Activated CD8-positive, alpha-beta memory T cell treated with anti-CD3 and anti-CD28 coated beads for 1 hour (primary cell): Measurements from ENCODE around the gene RFNG.
A peak's percentile ranks its signal among the peaks of the same experiment; 100 is the strongest.

Source experiments
- DNase-seq, 2 donors: peaks; one replicate each; pipeline ENCODE4 v3.0.0-alpha.2; 2020; ENCODE audit warnings: low read depth in 1 of 2; ENCODE audit errors: extremely low read depth in 1 of 2

The RFNG gene, protein sequence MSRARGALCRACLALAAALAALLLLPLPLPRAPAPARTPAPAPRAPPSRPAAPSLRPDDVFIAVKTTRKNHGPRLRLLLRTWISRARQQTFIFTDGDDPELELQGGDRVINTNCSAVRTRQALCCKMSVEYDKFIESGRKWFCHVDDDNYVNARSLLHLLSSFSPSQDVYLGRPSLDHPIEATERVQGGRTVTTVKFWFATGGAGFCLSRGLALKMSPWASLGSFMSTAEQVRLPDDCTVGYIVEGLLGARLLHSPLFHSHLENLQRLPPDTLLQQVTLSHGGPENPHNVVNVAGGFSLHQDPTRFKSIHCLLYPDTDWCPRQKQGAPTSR

DNA sequence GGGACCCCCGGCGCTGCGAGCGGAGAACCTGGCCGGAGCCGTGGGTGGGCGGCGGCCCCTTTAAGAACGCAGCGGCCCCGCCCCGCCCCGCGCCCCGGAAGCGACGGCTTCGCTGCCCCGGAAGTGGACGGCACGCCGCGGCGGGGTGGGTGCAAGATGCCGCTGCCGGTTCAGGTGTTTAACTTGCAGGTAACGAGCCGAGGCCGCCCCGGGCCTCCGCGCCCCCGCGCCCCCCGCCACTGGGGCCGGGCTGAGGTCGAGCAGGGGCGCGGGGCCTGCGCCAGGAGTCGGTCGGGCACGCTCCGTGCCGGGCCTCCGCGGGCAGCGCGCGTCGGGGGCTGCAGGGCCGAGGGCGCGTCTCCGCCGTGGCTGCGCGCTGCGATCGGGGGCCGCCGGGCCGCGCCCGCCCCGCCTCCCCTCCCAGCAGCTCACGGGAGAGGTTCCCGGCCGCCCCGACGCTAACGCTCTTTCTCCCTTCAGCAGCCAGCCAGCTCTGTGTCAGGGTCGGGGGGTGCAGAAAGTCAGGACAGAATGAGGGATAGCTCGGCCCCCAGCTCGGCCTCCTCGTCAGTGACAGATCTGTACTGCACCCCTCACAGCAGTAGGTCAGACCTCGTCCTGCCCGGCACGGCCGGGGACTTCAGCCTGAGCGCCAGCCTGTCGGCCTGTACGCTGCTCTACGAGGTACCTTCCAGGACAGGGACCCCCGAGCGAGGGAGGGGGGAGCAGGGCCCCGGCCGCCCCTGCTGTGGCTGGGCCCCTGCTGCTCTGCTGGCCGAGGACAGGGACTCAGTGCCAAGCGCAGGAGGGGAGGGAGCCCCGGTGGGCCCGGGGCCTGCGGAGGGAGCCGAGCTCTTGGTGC is at the start of gene RFNG, which contains the start of gene GPS1:
TSS of gene RFNG (minus strand) at position 36 of the 862 bp plus-strand sequence. CDS start 45 bp downstream, outside the sequence.
TSS of gene GPS1 (plus strand) at position 123 of the 862 bp plus-strand sequence. CDS start at position 157, 34 bp downstream.
- DNase-seq = peak; percentile 50 to 77

DNA sequence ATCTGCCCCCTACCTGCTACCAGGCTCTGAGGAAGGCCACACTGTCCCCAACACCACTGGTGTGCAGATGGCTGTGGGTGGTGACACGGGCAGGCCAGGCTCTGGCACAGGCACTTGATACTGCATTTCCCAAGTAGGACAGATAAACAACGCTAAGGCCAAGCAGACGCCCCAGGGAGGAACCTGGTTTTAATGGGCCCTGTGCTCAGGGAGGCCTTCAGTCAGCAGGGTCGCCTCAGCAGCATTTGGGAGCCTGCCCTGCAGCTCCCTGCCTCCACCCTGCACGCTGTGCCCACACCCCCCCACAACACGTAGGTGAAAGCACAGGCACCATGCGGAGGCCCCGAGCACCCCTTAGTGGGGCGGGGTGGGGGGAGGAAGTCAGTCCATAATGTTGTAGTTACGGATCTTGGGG is 49.7 kb upstream of the RFNG start:
- no peak for DNase-seq

DNA sequence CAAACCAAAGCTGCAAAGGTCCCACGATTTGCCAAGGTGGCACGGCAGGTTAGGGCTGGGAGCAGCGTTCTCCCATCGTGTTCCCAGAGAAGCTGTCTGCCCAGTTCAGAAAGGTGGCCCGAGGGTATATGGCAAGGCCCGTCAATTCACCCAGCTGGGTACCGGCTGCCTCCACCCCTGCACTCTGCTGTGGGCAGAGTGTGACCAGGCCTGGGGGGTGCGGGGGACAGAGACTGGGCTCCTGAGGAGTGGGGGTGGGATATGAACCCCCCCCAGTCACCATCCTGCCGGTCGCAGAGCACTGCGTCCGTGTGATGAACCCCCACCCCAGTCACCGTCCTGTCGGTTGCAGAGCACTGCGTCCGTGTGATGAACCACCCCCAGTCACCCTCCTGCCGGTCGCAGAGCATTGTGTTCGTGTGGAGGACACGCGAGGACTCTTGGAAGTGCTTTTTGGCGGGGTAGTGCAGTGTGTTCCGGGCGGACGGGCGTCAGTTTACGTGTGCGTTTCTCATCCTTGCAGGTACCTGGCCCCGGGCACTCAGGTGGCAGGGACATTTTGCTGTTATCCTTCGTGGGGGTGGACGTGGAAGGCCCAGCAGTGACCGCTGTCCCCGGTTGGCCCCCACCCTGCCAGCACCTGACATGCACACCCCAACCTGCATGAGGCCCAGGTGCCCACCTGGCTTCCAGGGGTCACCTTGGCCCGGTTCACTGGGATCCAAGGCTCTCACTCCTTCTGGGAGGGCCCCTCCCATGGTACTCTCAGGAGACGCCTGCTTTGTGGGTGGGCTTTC is 49.1 kb upstream of the RFNG start:
- DNase-seq = no peak

DNA sequence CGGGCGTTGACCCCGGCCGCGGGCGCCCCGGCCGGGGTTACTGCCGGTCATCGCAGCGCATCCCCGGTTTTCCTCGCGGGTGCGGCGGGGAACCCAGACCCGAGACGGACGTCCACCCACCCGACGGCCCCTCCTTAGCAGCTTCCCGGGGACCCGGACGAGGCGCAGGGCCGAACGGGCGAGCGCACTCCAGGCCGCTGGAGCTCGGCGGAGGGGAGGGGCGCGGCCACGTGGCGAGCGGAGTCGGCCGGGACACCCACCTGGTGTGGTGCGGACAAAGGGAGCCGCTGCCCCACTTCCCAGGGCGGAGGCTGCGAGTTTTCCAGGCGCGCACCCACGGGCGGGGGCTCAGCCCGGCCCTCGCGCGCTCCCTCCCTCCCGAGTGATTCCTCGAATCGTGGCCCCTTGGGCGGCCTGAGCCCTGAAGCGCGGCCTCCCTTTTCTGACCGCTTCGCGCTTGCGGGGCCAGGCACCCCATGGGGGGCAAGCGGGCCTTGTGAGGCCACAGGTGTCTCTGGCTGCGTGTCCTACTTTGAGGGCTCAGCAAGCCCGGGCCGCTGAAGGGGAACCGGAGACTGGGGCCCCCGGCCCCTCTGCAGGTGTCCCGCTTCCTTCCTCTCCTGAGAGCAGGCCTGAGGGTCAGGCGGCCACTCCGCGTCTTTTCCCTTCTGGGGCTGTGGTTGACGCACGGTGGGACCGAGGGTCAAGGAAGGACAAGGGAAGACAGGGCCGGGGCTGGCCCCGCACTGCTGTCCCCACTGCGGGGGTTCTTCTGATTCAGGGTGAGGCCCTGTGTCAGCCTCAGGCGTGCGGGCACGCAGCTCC is 47.5 kb upstream of the RFNG start:
- no peak for DNase-seq

DNA sequence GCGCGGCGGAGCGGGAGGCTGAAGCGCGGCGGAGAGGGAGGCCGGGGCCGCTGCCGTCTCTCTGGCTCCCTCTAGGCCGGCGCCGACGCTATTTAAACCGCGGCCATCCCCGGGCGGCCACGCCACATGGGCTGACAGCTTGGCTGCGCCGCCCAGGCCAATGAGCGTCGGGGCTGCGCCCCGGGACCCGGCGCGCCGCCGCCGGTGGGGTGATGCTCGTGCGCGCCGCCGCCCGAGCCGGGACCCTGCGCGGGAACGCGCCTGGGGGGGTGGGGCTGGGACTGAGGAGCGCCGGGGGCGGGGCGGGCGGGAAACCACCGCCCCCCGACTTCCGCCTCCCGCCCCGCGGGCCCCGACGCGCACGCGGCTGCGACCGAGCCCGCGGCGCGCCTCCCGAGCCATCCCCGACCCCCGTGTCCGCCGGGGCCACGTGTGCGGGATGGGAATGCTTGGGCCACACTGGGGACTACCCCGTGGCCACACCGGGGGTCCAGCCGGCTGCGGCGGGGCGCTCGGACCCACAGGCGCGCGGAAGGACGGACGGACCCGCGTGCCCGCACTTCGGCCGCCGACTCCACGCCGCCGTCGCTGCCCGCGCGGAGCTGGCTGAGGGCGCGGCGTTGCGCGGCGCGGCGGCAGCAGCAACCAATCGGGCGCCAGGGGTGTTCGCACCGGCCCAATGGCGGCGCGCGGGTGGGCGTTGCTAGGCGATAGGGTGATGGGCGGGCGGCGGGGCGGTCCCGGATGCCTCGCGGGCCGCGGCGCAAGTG is 46.7 kb upstream of the RFNG start, which contains the start of gene FASN:
TSS of gene FASN (minus strand) at position 68 of the 770 bp plus-strand sequence. CDS start 1,791 bp downstream, outside the sequence.
- DNase-seq = peak; percentile 72 to 90

DNA sequence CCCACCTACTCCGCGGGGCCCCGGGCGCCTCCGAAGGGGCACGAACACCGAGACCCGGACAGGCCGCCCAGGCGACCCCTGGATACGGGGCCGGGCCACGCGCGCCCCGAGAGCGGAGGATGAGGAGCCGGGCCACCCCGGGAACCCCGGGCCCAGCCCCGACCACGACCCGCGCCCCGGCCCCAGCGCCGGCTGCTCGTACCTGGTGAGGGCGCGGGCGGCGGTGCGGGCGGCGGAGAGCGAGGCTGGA is 46.2 kb upstream of the RFNG start:
- DNase-seq = no peak

DNA sequence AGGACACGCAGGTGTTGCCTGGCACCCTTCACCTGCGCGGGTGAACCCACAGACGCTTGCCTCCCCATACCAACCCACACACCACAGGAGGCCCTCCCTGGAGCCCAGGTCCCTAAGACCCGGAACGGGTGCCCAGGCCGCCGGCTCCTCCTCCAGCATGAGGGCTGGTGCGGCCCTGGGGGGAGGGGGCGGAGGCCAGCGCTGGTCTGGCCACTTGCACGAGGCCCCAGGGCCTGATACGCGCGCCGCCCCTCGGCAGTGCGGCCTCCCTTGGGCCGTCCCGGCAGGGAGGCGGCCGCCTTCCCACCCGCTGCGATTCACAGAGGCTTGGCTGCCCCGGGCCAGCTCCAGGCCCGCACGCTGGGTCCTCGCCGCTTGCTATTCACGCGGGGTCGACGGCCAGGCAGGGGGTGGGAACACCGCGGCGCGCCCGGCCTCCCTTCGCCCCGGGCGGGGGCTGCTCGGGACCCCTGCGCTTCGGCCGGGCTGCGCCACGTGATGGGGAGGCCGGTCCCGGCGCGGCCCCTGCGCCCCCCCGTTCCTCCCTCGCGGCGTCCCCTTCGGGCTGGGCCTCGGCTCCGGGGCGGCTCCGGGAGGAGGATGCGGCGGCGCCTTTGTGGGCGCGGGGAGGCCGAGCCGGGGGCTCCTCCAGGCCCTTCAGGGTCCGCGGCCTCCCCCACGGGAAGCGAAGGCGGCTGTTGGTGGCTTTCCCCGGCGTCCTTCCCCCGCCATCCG is 45.7 kb upstream of the RFNG start:
- no peak for DNase-seq

DNA sequence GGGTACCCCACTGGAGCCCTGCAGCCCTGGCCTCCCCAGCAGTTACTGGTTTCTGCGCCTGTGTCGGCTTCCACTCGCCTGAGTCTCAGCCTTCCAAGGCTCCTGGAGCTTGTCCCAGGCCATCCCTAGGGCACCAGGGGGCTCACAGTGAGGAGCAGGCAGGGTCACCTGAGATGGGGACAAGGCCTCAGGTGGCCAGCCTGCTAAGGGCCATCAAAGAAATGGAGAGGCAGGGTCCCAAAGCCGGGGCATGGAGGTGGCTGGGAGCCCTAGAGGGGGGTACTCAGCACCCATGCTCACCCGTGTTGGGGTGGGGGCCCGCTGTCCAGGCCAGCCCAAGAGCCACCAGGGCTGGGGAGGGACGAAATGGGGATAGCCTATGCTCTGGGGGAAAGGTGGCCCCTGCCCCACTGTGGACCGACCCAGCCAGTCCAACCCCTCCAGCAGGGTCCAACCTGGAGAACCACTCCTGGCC is 45.1 kb upstream of the RFNG start:
- DNase-seq = no peak

DNA sequence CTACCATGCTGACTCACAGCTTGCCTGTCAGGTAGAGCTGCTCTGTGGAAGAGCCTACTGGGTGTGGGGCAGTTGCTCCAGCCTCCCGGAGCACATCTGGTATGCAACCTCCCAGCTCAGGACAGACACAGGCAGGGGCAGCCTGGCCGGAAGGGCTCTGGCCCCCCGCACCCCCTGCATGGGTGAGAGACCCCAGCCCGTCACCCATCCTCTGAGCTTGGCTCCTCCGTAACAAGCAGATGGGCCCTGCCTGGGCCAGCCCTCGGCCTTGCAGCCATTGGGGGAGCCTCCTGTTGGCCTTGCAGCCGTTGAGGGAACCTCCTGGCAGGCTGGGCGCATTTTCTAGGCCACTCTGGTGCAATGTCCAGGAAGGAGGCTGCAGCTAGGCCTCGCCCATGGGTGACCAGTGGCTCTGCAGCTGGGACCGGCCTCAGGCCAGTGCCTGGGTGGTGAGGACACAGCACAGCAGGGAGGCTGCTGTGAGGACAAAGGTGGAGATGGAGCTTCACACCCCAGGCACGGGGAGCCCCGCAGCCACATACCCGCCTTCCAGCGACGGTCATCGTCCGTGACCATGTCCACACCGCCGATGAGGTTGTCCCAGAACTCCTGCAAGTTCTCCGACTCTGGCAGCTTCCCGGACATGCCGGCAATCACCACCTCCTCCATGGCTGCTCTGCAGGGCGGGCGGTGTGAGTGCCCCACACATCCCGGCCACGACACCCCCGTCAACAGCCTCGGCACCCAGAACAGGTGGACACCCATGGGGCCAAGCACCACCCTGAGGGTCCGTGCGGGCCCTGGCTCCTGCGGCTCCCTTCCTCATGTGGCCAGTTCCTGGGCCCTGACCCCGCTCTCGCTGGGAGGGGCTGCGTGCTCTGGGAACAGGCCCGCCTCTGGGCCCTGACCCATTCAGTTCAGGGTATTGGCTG is 44.4 kb upstream of the RFNG start:
- no peak for DNase-seq

DNA sequence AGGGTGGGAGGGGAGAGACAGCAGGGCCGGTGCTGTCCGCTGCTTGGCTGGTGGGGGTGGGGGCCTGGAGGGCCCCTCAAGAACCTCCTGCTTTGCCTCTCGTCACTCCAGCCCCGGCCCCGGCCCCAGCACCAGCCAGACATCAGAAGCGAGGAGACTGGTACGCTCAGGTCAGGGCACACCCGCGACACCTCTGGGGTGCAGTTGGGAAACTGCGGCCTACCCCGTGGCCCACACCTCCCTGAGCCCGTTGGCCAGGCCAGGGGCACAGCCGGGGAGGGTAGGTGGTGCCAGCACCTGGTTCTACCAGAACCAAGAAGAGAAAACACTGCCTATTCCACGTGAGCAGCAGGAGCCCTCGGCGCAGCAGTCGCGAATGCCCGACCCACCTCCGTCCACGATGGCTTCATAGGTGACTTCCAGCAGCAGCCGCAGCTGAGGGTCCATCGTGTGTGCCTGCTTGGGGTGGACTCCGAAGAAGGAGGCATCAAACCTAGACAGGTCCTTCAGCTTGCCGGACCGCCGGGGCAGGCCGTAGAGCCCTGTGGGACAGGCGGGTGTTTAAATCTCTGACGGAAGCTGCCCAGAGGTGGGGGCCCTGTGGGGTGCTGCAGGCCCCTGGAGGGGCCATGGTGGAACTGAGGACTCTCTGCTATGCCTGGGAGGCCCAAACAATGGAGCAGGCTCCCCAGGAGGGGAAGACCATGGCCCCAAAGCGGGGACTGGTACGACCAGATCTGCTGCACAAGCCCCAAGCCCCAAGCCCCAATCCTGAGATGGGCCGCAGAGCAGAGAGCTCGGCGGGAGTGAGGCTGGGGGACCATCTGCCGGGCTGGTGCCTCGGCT is 43.5 kb upstream of the RFNG start:
- no peak for DNase-seq

DNA sequence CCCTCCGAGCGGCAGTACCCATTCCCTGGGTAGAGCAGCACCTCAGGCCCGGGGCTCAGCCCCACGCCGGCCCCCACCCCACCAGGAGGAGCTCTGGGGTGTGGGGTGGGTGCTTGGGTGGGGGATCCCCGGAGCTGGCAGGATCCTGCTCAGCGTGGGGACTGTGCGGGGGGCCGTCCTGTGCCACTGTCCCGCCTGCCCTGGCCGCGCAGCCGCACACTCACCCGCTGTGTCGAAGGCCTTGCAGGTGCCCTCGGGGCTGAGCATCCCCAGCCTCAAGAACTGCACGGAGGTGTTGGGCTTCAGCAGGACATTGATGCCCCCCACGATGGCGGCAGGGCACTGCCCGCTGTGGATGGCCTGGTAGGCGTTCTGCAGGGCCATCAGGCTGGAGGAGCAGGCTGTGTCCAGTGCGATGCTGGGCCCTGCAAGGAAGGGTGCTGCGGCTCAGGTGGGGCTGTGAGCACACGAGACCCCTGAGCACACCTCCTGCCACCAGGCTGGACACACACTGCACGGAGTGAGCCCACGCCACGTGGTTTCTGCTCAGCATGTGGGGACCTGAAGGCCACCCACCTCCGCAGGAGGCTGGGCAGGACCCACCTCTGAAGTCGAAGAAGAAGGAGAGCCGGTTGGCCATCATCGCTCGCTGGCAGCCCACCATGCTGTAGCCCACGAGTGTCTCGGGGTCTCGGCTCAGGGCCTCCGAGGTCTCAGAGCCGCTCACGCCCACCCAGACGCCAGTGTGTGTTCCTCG is 41.6 kb upstream of the RFNG start:
- DNase-seq = no peak

DNA sequence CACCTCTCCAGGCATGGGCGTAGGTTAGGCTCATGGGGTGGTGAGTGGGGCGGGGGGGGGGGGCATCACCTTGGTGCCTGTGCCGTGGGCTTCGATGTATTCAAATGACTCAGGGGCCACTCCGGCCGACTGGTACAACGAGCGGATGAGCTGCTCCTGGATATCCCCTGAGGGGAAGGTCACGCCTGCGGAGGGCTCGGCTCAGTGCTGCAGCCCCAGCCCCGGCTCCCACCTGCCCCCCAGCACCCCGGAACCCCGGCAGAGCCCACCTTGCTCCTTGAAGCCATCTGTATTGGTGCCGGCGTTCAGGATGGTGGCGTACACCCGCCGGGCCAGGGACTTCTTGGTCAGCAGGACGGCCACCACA is 41.0 kb upstream of the RFNG start:
- no peak for DNase-seq

DNA sequence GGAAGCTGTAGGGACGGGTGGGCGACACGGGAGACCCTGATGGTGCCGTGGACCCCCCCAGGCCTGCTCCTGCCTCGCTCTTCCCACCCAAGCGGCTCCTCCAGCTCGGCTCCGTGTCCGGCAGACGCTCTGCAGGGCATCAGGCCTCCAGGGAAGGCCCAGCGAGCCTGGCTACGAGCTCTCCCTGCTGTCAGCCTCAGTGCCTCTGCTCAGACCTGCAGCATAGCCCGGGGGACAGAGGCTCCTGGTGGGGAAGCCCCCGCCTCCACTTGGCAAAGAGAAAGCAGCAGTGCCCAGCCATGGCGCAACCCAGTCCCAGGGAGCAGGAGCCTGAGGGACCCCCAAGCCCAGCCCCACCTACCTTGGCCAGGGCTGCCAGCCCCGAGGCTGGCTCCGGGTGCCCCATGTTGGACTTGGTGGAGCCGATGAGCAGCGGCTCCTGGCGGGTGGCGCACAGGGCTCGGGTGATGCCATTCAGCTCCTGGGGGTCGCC is 40.5 kb upstream of the RFNG start:
- DNase-seq = no peak

DNA sequence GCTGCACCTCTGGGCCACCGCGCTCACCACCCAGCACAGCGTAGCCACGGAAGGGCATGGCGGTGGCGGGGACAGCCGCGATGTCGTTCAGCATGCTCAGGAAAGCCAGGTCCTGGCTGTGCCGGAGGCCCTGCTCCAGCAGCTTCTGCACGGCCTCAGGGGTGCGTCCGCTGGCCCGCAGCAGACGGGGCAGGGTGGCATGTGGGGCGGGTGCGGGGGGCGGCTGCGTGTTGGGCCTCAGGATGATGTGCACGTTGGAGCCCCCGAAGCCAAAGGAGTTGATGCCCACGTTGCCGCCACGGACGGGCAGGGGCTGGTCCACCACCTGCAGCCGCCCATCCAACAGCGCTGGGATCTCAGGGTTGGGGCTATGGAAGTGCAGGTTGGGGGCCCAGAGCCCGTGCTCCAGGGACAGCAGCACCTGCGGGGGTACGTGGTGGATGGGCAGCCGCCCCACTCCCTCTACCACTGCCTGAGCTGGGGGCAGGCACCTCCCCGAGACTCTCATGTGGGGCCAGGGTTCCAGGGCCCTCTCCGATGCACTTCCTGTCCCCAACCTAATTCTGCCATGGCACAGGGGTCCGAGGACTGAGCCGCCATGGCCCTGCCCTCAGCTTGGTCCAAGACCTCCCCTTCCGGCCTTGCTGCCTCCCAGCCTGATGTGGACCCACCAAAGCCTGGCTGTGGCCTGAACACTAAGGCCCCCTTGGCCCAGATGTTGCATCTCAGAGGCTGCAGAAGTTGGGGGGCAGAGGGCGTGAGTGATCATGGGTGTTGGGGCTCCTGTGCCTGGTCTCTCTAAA is 39.9 kb upstream of the RFNG start:
- no peak for DNase-seq

DNA sequence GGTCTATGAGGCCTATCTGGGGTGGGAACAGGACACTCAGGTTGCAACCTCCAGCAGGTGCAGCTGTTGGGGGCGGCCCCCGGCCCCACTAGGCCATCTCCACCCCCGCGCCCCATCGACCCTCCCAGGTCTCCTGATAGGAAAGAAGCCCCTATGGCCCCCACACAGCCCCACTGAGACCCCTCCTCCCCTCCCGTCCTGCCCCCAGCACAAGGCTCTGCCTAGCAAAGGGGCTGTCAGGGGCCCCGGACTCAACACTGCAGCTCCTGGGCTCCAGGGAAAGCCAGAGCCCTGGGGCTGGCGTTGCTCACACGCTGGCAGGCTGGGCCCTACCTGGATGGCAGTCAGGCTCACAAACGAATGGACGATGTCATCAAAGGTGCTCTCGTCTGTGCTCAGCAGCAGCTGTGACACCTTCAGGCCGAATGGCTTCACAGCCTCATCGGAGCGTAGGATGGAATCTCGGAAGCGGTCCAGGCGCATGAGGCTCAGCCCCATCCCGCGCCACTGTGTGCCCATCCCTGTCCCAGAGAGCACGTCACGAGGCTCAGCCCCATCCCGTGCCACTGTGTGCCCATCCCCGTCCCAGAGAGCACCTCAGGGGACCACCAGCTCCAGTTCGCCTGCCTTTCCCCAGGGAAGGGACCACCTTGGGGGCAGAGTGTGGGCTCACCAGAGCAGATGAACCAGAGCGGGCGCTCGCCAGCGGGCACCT is 39.1 kb upstream of the RFNG start:
- no peak for DNase-seq
